ENCODE results near the gene ADIPOR2.

Gene ADIPOR2

GRCh38 chr12:1781772-1782171, 90.9 kb downstream of the ADIPOR2 start:
- DNase-seq (ENCODE audit: low read depth, low spot score): no peak
- Histone ChIP-seq H3K4me3 (ENCODE audit: insufficient read length, low read depth) (no peak overlapping the region), H3K27me3 (ENCODE audit: insufficient read depth, insufficient read length) (no peaks in the 10 kb centered on the region), H3K9ac (ENCODE audit: insufficient read length, low read depth) (no peak overlapping the region), H3K4me1 (ENCODE audit: insufficient read depth, insufficient read length) (no peaks in the 10 kb centered on the region), H3K36me3 (ENCODE audit: insufficient read depth, insufficient read length, low read length) (peaks cover 84% of the 10 kb centered on the region), H3K9me3 (ENCODE audit: insufficient read depth, low read length) (no peaks in the 10 kb centered on the region)
- no peak for TF ChIP-seq SUZ12 (IDR thresholded peaks at IDR 0.05; ENCODE audit: extremely low read depth, insufficient read depth, insufficient read length)
- TF ChIP-seq YY1 (IDR thresholded peaks at IDR 0.05; ENCODE audit: insufficient read depth, insufficient read length): no peak
- TF ChIP-seq ZNF274 (IDR thresholded peaks at IDR 0.05; ENCODE audit: low read depth, low read length): no peak

GRCh38 chr12:1782215-1782614, 91.3 kb downstream of the ADIPOR2 start:
- Histone ChIP-seq H3K4me3 (ENCODE audit: insufficient read length, low read depth) (no peak overlapping the region), H3K4me1 (ENCODE audit: insufficient read depth, insufficient read length) (no peaks in the 10 kb centered on the region), H3K9ac (ENCODE audit: insufficient read length, low read depth) (no peak overlapping the region), H3K27me3 (ENCODE audit: insufficient read depth, insufficient read length) (no peaks in the 10 kb centered on the region), H3K9me3 (ENCODE audit: insufficient read depth, low read length) (no peaks in the 10 kb centered on the region), H3K36me3 (ENCODE audit: insufficient read depth, insufficient read length, low read length) (peaks cover 88% of the 10 kb centered on the region)
- TF ChIP-seq SUZ12 (IDR thresholded peaks at IDR 0.05; ENCODE audit: extremely low read depth, insufficient read depth, insufficient read length): no peak
- TF ChIP-seq ZNF274 (IDR thresholded peaks at IDR 0.05; ENCODE audit: low read depth, low read length): no peak
- no peak for TF ChIP-seq YY1 (IDR thresholded peaks at IDR 0.05; ENCODE audit: insufficient read depth, insufficient read length)
- DNase-seq (ENCODE audit: low read depth, low spot score): no peak

- DNase-seq (ENCODE audit: low read depth, low spot score): no peak
- Histone ChIP-seq H3K9ac (ENCODE audit: insufficient read length, low read depth) (no peak overlapping the region), H3K36me3 (ENCODE audit: insufficient read depth, insufficient read length, low read length) (peaks cover 58% of the 10 kb centered on the region), H3K4me1 (ENCODE audit: insufficient read depth, insufficient read length) (peaks cover 7% of the 10 kb centered on the region), H3K27me3 (ENCODE audit: insufficient read depth, insufficient read length) (no peaks in the 10 kb centered on the region), H3K4me3 (ENCODE audit: insufficient read length, low read depth) (no peak overlapping the region), H3K9me3 (ENCODE audit: insufficient read depth, low read length) (no peaks in the 10 kb centered on the region)
- TF ChIP-seq YY1 (IDR thresholded peaks at IDR 0.05; ENCODE audit: insufficient read depth, insufficient read length): no peak
- no peak for TF ChIP-seq ZNF274 (IDR thresholded peaks at IDR 0.05; ENCODE audit: low read depth, low read length)
- no peak for TF ChIP-seq SUZ12 (IDR thresholded peaks at IDR 0.05; ENCODE audit: extremely low read depth, insufficient read depth, insufficient read length)
Observed at GRCh38 chr12:1787714-1788113, 96.8 kb downstream of the ADIPOR2 start.

- H3K4me1 ChIP-seq (ENCODE audit: insufficient read depth, insufficient read length): peaks cover 27% of the 10 kb centered on the region
- H3K9me3 ChIP-seq (ENCODE audit: insufficient read depth, low read length): no peaks in the 10 kb centered on the region
- peaks cover 33% of the 10 kb centered on the region for H3K36me3 ChIP-seq (ENCODE audit: insufficient read depth, insufficient read length, low read length)
- no peak overlapping the region for H3K4me3 ChIP-seq (ENCODE audit: insufficient read length, low read depth)
- no peak for DNase-seq (ENCODE audit: low read depth, low spot score)
- TF ChIP-seq YY1 (IDR thresholded peaks at IDR 0.05; ENCODE audit: insufficient read depth, insufficient read length): no peak
- no peak for TF ChIP-seq ZNF274 (IDR thresholded peaks at IDR 0.05; ENCODE audit: low read depth, low read length)
- TF ChIP-seq SUZ12 (IDR thresholded peaks at IDR 0.05; ENCODE audit: extremely low read depth, insufficient read depth, insufficient read length): no peak
- H3K27me3 ChIP-seq (ENCODE audit: insufficient read depth, insufficient read length): no peaks in the 10 kb centered on the region
- no peak overlapping the region for H3K9ac ChIP-seq (ENCODE audit: insufficient read length, low read depth)
Observed at GRCh38 chr12:1790444-1790843, 99.6 kb downstream of the ADIPOR2 start.

- peak; percentile 77 for DNase-seq (ENCODE audit: low read depth, low spot score)
- peaks cover 35% of the 10 kb centered on the region for H3K4me1 ChIP-seq (ENCODE audit: insufficient read depth, insufficient read length)
- TF ChIP-seq YY1 (IDR thresholded peaks at IDR 0.05; ENCODE audit: insufficient read depth, insufficient read length) (no peak), ZNF274 (IDR thresholded peaks at IDR 0.05; ENCODE audit: low read depth, low read length) (no peak), SUZ12 (IDR thresholded peaks at IDR 0.05; ENCODE audit: extremely low read depth, insufficient read depth, insufficient read length) (no peak)
- no peak overlapping the region for H3K9ac ChIP-seq (ENCODE audit: insufficient read length, low read depth)
- H3K27me3 ChIP-seq (ENCODE audit: insufficient read depth, insufficient read length): no peaks in the 10 kb centered on the region
- no peaks in the 10 kb centered on the region for H3K9me3 ChIP-seq (ENCODE audit: insufficient read depth, low read length)
- peaks cover 25% of the 10 kb centered on the region for H3K36me3 ChIP-seq (ENCODE audit: insufficient read depth, insufficient read length, low read length)
- H3K4me3 ChIP-seq (ENCODE audit: insufficient read length, low read depth): no peak overlapping the region
Observed at GRCh38 chr12:1791104-1791841, 100.4 kb downstream of the ADIPOR2 start.

- Histone ChIP-seq H3K4me3 (ENCODE audit: insufficient read length, low read depth) (no peak overlapping the region), H3K9me3 (ENCODE audit: insufficient read depth, low read length) (no peaks in the 10 kb centered on the region), H3K27me3 (ENCODE audit: insufficient read depth, insufficient read length) (no peaks in the 10 kb centered on the region), H3K4me1 (ENCODE audit: insufficient read depth, insufficient read length) (peaks cover 38% of the 10 kb centered on the region), H3K9ac (ENCODE audit: insufficient read length, low read depth) (no peak overlapping the region), H3K36me3 (ENCODE audit: insufficient read depth, insufficient read length, low read length) (peaks cover 13% of the 10 kb centered on the region)
- no peak for TF ChIP-seq YY1 (IDR thresholded peaks at IDR 0.05; ENCODE audit: insufficient read depth, insufficient read length)
- TF ChIP-seq SUZ12 (IDR thresholded peaks at IDR 0.05; ENCODE audit: extremely low read depth, insufficient read depth, insufficient read length): no peak
- TF ChIP-seq ZNF274 (IDR thresholded peaks at IDR 0.05; ENCODE audit: low read depth, low read length): no peak
- no peak for DNase-seq (ENCODE audit: low read depth, low spot score)
Observed at GRCh38 chr12:1792406-1792805, 101.5 kb downstream of the ADIPOR2 start.

- DNase-seq (ENCODE audit: low read depth, low spot score): no peak
- no peak overlapping the region for H3K9ac ChIP-seq (ENCODE audit: insufficient read length, low read depth)
- peaks cover 38% of the 10 kb centered on the region for H3K4me1 ChIP-seq (ENCODE audit: insufficient read depth, insufficient read length)
- H3K9me3 ChIP-seq (ENCODE audit: insufficient read depth, low read length): no peaks in the 10 kb centered on the region
- TF ChIP-seq SUZ12 (IDR thresholded peaks at IDR 0.05; ENCODE audit: extremely low read depth, insufficient read depth, insufficient read length) (no peak), YY1 (IDR thresholded peaks at IDR 0.05; ENCODE audit: insufficient read depth, insufficient read length) (no peak), ZNF274 (IDR thresholded peaks at IDR 0.05; ENCODE audit: low read depth, low read length) (no peak)
- no peaks in the 10 kb centered on the region for H3K27me3 ChIP-seq (ENCODE audit: insufficient read depth, insufficient read length)
- peaks cover 1% of the 10 kb centered on the region for H3K36me3 ChIP-seq (ENCODE audit: insufficient read depth, insufficient read length, low read length)
- no peak overlapping the region for H3K4me3 ChIP-seq (ENCODE audit: insufficient read length, low read depth)
Observed at GRCh38 chr12:1793426-1794210, 102.7 kb downstream of the ADIPOR2 start.
